ENCODE results near the gene TMEM191C.
"Not testable (repeated sequence)": the region's sequence is repeated elsewhere in the genome, so short reads cannot be mapped to it uniquely, and the experiment has no call there.

TMEM191C gene

GRCh38 chr22:21484039-21484438 is 16.9 kb downstream of the TMEM191C start:
- not testable (repeated sequence) for DNase-seq

DNA sequence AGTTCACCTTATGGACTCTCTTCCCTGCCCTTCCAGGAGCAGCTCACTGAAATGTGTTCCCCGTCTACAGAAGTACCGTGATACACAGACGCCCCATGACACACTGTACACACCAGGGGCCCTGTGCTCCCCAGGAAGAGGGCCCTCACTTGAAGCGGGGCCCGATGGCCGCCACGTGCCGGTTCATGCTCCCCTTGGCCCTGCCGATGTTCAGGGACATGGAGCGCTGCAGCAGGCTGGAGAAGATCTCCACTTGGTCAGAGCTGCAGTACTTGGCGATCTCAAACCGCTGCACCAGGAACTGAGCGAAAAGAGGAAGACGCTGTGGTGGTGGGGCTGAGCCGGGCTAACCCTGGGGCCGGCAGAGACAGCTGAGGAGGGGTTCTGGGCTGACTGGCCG is 20.5 kb downstream of the TMEM191C start:
- not testable (repeated sequence) for DNase-seq

DNA sequence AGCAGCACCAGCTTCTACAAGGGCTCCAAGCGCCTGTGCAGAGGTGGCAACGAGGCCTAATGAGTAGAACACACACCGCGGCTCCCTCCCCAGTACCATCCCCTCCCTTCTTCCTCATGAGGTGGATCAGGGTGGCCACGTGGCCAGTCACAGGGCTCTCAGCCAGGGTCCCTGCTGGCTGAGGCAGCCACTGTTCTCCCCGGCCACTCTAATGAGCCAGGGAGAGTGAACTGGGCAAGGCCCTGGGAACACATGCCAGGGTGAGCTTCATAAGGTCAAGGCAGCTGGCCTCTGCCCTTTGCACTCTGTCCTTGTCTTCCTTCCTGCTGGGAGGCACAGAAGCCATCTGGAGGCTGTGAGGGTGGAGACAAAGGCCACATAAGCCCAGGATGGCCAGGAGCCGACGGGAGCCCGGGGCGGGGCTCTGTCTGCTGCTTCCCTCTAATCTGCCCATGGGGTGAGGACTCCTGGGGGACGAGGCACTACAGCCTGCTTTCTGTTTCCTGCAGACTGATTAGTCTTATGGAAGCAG is 22.0 kb downstream of the TMEM191C start:
- not testable (repeated sequence) for DNase-seq

DNA sequence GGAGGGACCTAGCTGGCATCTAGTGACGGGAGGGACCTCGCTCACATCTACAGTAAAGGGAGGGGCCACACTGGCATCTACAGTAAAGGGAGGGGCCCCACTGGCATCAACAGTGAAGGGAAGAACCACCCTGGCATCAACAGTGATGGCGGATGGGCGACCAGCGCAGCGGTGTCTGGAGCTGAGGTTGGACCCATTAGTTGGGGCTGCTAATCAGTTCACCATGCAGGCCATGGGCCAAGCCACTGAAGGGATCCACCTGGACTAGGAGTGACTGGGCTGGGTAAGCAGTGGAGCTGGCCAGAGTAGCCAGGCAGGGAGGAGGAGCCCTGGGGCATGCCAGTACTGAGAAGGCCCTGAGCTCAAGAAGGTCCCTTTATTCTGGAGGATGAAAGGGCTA is 23.4 kb downstream of the TMEM191C start:
- DNase-seq, result not testable (repeated sequence)

GRCh38 chr22:21492271-21492670 is 25.1 kb downstream of the TMEM191C start:
- DNase-seq, result not testable (repeated sequence)

DNA sequence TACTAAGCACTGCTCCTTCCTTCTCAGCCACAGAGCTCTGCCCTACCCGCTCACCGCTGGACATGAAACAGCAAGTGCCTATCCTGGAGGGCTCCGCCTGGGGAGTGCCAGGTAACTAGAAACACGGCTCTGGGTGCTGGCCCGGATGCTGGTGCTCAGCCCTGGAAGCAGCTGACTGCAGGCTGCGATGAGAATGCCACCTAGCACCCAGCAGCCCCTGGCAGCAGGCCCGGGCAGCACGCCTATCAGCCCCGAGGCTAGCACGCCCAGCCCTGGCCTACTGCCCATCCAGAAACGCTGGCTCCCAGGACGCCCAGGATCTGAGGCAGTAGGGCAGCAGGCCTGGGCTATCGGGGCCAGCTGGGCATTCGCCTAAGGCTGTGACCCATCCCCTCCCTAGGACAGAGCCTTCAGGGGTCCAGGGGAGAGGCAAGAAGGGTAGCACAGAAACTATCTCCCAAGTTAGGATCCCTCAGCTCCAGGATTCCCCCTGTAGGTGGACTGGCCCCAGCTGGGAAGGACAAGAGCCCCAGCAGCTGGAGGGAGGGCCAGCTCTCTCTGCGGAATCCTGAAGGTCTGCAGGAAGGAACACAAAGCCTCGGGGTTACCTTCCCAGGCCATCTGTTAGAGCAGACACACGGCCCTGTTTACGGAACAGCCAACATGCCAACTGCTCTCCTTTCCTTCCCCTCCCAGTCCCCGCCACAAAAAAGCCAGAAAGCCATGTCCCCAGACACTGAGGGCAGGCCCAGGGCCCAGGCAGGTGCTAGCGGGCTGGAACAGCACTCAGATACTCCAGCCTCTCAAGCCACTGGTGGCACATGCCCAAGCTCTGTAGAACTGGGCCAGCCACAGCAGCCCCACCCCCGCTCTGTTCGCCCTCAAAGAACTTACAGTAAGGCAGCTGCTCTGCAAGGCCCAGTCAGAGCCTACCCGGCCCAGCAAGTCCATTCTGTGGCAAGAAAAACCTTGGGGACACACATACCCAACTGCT is 26.9 kb downstream of the TMEM191C start:
- not testable (repeated sequence) for DNase-seq

DNA sequence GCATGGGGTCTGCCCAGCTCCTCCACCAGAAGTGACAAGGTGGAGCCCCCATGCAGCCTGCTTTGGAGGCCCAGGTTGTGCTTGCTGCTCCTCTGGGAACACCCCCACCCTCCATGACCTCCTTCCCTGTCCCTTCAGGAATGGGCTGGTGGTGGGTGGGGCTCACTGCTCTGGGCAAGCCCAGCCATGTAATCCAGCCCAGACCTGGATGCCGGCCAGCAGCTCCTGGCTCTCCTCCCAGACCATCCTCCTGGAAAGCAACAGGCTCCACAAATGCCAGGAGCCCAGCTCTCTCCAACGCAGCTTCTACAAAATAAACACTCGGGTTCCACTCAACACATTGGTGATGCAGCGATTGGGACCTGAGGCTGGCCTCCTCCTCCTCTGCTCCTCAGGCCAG is 30.8 kb downstream of the TMEM191C start:
- not testable (repeated sequence) for DNase-seq

- not testable (repeated sequence) for DNase-seq
Measured at GRCh38 chr22:21498489-21498888, 31.3 kb downstream of the TMEM191C start.

- DNase-seq, result not testable (repeated sequence)
Measured at GRCh38 chr22:21499623-21500506, 32.7 kb downstream of the TMEM191C start.

- DNase-seq, result not testable (repeated sequence)
Measured at GRCh38 chr22:21510397-21510796, 43.2 kb downstream of the TMEM191C start.

DNA sequence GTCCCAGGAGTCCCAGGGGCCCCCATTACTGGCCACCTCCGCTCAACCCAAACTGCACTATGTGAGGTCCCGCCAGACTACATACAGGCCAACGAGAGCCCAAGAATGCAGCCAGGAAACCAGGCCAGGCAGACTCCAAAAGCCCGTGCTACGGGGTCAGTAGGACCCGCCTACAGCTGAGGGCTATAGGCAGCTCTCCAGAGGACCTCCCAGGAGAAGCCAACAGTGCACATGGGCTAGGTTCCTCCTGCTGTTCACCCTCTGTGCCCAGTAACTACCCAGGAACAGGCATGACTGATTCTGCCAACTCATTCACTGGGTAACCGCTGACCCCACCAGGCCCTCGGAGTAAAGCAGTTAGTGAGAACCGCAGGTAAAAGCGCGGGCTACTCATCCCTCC is 44.8 kb downstream of the TMEM191C start:
- DNase-seq, result not testable (repeated sequence)

- not testable (repeated sequence) for DNase-seq
Measured at GRCh38 chr22:21514117-21514516, 46.9 kb downstream of the TMEM191C start.

DNA sequence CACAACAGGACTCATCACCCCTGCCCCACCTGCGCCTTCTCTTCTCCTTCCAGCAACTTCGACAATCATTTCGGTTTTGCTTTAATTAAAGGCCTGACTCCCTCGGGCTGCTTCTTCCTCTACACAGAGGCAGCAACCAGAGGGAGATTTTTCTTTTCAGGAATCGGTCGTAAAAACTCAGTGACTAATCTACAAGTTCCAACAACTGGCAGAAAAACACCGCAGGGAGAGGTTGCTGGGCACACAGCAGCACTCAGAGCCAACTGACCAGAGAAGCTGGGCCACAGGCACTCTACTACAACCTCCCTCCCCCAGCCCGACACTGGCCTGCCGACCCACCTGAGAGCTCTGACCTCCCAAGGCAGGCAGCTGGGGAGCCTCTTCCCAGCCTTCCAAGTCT is 48.0 kb downstream of the TMEM191C start:
- DNase-seq, result not testable (repeated sequence)

GRCh38 chr22:21516522-21516921 is 49.3 kb downstream of the TMEM191C start:
- not testable (repeated sequence) for DNase-seq

DNA sequence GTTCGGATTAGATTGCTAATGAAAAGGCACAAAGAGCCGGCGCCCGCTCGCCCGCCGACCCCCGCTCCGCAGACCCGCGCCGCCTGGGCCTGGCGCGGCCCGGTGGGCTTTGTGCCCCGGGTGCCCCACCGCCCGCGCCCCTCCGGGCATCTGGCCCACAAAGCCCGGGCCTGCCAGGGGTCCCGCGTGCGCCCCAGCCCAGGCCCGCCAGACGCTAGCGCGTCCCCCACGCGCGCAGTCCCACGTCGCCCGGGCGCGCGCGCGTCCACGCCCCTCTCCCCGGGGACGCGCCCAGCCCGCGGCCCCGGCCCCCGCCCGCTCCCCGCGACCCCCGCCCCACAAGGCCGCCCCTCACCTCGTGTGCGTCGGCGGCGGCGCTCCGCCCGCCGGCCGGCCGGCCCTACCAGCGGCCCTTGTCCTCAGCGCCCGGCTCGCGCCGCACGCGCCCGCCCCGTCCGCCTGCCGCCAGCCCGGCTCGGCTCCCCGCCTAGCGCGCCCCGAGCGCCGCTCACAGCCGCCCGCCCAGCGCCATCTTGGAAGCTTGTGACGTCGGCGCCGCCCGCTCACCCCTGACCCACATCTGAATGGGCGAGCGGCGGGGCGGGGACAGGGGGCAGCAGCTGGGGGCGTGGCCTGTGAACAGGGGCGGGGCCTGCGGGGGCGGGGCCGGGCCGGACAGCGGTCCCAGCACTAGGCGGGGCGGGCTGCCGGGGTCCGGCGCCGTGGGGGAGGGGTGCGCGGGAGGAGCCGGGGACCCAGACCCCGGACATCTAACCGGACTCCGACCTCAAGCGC is 50.0 kb downstream of the TMEM191C start:
- DNase-seq, result not testable (repeated sequence)

Data from SHP77 treated with DMSO at 0.1 percent for 48 hours (cell line).